Vagina (tissue), 2 donors: Measurements from ENCODE around the gene F7.

Source experiments
- POLR2A ChIP-seq, 2 donors: fragments of 450-650 bp; IDR thresholded peaks; one replicate each; pipeline ENCODE4 v1.6.1; 2017; ENCODE audit warnings: antibody characterized with exemption in 2 of 2, mild to moderate bottlenecking in 2 of 2, moderate library complexity in 2 of 2
- POLR2AphosphoS5 ChIP-seq, 2 donors: sonication (generic); formaldehyde crosslinking; IDR thresholded peaks; one replicate each; pipeline ENCODE4 v1.9.0; 2017; ENCODE audit warnings: antibody characterized with exemption in 2 of 2, mild to moderate bottlenecking in 2 of 2, low read depth in 1 of 2; ENCODE audit not compliant: insufficient read depth in 1 of 2
- TF ChIP-seq, protein P1 (sequence below), 3 experiments: fragments of 450-650 bp in 2 of 3; fragments of 200-600 bp in 1 of 3; sonication (generic) in 1 of 3; IDR thresholded peaks; one replicate each; pipeline ENCODE4 v1.5.1; 2017 to 2019; ENCODE audit warnings: antibody characterized with exemption in 3 of 3, mild to moderate bottlenecking in 2 of 3, moderate library complexity in 2 of 3

DNA sequence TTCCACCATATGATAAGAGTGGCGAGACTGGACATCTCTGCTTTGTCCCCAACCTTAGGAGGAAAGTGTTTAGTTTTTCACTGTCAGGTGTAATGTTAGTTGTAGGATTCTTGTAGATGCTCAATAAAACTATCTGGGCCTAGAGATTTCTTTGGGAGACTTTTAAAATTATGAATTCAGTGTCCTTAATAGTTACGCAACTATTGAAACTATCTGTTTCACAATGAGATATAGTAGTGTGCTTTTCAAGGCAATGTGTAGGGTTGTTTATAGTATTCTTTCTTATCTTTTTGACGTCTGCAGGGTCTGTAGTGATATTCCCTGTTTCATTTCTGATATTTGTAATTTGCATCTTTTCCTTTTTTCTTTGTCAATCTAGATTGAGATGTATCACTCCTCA lies 33.2 kb upstream of the F7 start:
- TF ChIP-seq, protein P1, sequence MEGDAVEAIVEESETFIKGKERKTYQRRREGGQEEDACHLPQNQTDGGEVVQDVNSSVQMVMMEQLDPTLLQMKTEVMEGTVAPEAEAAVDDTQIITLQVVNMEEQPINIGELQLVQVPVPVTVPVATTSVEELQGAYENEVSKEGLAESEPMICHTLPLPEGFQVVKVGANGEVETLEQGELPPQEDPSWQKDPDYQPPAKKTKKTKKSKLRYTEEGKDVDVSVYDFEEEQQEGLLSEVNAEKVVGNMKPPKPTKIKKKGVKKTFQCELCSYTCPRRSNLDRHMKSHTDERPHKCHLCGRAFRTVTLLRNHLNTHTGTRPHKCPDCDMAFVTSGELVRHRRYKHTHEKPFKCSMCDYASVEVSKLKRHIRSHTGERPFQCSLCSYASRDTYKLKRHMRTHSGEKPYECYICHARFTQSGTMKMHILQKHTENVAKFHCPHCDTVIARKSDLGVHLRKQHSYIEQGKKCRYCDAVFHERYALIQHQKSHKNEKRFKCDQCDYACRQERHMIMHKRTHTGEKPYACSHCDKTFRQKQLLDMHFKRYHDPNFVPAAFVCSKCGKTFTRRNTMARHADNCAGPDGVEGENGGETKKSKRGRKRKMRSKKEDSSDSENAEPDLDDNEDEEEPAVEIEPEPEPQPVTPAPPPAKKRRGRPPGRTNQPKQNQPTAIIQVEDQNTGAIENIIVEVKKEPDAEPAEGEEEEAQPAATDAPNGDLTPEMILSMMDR (IDR thresholded peaks at IDR 0.05), result no peak
- TF ChIP-seq POLR2AphosphoS5 (IDR thresholded peaks at IDR 0.05; ENCODE audit: insufficient read depth in 1 of 2, low read depth in 1 of 2) (no peak), POLR2A (IDR thresholded peaks at IDR 0.05) (no peak)
